Measurements from ENCODE around the gene DFFA.

The DFFA gene

DNA sequence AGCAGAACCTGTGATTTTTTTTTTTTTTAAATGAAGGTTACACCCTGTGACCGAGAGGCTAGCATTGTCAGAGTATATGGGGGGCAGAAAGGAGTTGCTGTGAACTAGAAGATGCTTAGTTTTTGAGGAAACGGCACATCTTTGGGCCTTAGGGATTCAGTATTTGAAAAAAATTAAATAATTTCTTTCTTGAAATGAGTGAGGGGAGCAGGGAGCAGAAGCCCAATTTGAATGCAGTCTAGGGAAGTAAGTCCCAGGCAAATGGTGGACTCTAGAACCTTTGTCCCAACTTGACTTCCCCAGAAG, 45.3 kb upstream of the DFFA start:
- no peak for TF ChIP-seq SIN3A (IDR thresholded peaks at IDR 0.05; ENCODE audit: borderline replicate concordance, insufficient read depth, low read length)
- no peak for TF ChIP-seq FOXP2 (optimal IDR thresholded peaks at IDR 0.05; ENCODE audit: borderline replicate concordance, extremely low read depth, extremely low read length, insufficient read depth)
- TF ChIP-seq TAF1 (IDR thresholded peaks at IDR 0.05; ENCODE audit: borderline replicate concordance, insufficient read depth, low read length): no peak
- TF ChIP-seq POLR2AphosphoS5 (IDR thresholded peaks at IDR 0.05; ENCODE audit: low read depth, low read length): no peak
- TF ChIP-seq, protein P1, sequence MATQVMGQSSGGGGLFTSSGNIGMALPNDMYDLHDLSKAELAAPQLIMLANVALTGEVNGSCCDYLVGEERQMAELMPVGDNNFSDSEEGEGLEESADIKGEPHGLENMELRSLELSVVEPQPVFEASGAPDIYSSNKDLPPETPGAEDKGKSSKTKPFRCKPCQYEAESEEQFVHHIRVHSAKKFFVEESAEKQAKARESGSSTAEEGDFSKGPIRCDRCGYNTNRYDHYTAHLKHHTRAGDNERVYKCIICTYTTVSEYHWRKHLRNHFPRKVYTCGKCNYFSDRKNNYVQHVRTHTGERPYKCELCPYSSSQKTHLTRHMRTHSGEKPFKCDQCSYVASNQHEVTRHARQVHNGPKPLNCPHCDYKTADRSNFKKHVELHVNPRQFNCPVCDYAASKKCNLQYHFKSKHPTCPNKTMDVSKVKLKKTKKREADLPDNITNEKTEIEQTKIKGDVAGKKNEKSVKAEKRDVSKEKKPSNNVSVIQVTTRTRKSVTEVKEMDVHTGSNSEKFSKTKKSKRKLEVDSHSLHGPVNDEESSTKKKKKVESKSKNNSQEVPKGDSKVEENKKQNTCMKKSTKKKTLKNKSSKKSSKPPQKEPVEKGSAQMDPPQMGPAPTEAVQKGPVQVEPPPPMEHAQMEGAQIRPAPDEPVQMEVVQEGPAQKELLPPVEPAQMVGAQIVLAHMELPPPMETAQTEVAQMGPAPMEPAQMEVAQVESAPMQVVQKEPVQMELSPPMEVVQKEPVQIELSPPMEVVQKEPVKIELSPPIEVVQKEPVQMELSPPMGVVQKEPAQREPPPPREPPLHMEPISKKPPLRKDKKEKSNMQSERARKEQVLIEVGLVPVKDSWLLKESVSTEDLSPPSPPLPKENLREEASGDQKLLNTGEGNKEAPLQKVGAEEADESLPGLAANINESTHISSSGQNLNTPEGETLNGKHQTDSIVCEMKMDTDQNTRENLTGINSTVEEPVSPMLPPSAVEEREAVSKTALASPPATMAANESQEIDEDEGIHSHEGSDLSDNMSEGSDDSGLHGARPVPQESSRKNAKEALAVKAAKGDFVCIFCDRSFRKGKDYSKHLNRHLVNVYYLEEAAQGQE (IDR thresholded peaks at IDR 0.05; ENCODE audit: insufficient read depth in 1 of 2, low read depth in 2 of 2, low read length in 2 of 2): no peak

DNA sequence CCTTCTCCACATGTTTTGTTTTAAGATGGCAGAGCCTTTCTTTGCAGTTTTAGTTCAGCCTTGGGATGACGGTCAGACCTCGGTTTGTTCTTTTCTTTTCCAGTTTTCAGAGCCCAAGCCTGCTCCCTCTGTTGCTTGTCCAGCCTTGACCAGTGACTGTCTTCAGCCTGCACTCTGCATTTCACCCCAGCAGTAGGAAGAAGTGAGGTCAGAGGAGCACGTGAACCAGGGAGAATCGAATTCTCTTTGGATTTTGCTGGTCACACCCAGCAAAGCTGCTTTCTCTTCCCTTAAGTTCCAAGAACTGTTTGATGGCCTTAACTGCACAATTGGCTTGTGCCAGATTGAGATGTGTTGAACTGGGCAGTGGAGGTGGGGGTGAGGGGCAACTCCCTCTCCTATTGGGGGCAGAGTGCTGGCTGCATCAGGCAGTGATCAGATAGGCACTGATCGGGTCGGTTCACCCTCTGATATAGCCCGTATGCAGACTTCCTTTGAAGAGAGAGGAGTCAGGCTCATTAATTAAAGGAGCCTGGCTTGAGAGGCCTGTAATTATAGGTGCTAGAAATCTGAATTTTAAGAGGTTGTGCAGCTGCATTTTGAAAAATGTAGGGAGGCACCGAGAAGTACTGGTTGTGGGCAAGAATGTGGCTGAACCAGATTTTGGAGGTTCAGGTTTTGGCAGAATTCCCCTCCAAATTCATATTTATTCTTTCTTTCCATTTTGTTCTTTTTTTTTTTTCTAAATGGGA, 44.8 kb upstream of the DFFA start:
- TF ChIP-seq, protein P1 (IDR thresholded peaks at IDR 0.05; ENCODE audit: insufficient read depth in 1 of 2, low read depth in 2 of 2, low read length in 2 of 2): no peak
- TF ChIP-seq FOXP2 (optimal IDR thresholded peaks at IDR 0.05; ENCODE audit: borderline replicate concordance, extremely low read depth, extremely low read length, insufficient read depth): no peak
- TF ChIP-seq POLR2AphosphoS5 (IDR thresholded peaks at IDR 0.05; ENCODE audit: low read depth, low read length): no peak
- TF ChIP-seq TAF1 (IDR thresholded peaks at IDR 0.05; ENCODE audit: borderline replicate concordance, insufficient read depth, low read length): no peak
- TF ChIP-seq SIN3A (IDR thresholded peaks at IDR 0.05; ENCODE audit: borderline replicate concordance, insufficient read depth, low read length): no peak

DNA sequence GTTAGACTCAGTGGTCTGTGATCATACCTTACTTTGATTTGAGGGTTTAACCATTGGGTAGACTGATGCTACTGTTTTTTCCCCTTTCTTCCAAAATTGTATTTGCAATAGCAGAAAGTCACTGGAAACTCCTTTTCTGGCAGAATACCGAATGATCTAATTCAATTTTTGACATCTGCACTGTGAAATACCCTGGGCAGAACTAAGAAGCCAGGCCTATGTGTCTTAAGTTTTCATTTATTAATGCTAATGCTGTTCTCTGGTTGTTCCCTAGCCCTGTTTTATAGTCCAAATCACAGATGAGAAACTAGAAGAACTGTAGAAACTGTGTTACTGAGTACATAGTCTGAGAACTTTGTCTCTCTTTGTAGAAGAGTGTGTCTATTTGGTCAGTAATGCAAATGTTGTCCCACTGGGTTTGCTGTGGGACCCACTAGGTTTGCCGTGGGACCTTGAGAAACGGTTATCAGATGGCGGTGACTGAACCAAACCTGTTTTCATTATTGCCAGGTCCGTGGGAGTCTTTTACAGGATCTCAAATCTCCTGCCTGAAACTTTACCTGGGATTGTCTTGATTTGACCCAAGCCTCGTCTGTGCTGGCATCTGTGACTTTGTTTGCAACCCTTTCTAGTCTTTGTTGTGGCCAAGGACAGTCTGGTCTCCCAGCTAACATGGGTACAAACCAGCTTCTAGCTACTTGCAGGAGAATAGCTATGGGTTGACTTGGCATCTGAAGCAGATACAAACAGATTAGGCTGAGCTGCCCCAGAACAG, 43.8 kb upstream of the DFFA start:
- TF ChIP-seq SIN3A (IDR thresholded peaks at IDR 0.05; ENCODE audit: borderline replicate concordance, insufficient read depth, low read length): no peak
- TF ChIP-seq TAF1 (IDR thresholded peaks at IDR 0.05; ENCODE audit: borderline replicate concordance, insufficient read depth, low read length): no peak
- TF ChIP-seq POLR2AphosphoS5 (IDR thresholded peaks at IDR 0.05; ENCODE audit: low read depth, low read length): no peak
- TF ChIP-seq, protein P1 (IDR thresholded peaks at IDR 0.05; ENCODE audit: insufficient read depth in 1 of 2, low read depth in 2 of 2, low read length in 2 of 2): no peak
- TF ChIP-seq FOXP2 (optimal IDR thresholded peaks at IDR 0.05; ENCODE audit: borderline replicate concordance, extremely low read depth, extremely low read length, insufficient read depth): no peak

DNA sequence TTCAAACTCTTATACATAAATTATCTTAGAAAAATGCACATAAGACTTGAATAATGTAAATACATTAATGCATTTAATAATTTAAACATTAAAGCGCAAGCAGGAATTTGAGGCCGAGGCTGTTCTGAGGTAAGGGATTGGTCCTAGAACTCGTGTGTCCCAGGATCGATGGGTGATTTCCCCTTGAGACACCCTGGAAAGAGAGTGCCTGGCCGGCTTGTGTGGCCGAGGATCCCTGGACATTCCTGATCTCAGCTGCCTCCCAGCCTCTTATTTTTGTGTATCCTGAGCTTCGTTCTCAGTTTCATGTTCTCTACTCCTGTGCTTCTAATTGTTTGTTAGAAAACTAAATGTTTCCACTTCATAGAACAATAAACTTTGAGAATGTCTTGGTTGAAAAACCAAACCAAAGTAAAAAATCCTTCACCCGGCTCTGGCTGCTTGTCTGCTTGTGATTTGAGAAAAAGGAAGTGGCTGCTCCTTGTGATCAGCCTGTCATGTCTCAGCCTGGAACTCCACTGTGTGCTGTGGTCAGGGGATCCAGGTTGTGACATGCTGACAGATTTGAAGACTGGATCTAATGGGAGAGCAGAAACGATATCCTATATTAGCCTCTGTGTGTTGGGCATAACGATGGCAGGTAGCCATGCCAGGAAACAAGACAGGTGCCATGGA, 43.1 kb upstream of the DFFA start:
- TF ChIP-seq POLR2AphosphoS5 (IDR thresholded peaks at IDR 0.05; ENCODE audit: low read depth, low read length) (no peak), FOXP2 (optimal IDR thresholded peaks at IDR 0.05; ENCODE audit: borderline replicate concordance, extremely low read depth, extremely low read length, insufficient read depth) (no peak), TAF1 (IDR thresholded peaks at IDR 0.05; ENCODE audit: borderline replicate concordance, insufficient read depth, low read length) (no peak), SIN3A (IDR thresholded peaks at IDR 0.05; ENCODE audit: borderline replicate concordance, insufficient read depth, low read length) (no peak)
- TF ChIP-seq, protein P1 (IDR thresholded peaks at IDR 0.05; ENCODE audit: insufficient read depth in 1 of 2, low read depth in 2 of 2, low read length in 2 of 2): no peak

All from PFSK-1 (cell line).